ENCODE results near the gene SNX8. TPM values are rescaled to one million over a fixed set of nuclear protein-coding genes. Genes with fewer than 3 reads are reported as not detected.

The SNX8 gene
- total and polyA plus RNA-seq, 2 of the 13 experiments (the other 11 are each of a cell fraction or from before 2014, with no cell fraction given) = 20.6 to 45.2 TPM

DNA sequence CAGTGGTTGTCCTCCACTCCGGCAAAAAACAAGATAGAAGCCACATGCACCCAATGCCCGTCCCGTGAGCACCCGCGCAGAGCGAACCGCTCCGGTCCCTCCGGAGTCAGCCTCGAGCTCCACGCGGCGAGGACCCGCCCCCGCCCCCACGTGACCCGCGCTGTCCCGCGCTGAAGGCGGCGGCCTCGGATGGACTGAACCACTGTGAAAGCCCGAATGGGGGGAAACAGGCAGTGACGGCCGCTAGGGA is 39.6 kb upstream of the SNX8 start (continued):
- TF ChIP-seq ZBTB3 (CRISPR knock-in tag; IDR thresholded peaks at IDR 0.05; ENCODE audit: borderline replicate concordance, low read depth) = no peak
- TF ChIP-seq, protein P1, sequence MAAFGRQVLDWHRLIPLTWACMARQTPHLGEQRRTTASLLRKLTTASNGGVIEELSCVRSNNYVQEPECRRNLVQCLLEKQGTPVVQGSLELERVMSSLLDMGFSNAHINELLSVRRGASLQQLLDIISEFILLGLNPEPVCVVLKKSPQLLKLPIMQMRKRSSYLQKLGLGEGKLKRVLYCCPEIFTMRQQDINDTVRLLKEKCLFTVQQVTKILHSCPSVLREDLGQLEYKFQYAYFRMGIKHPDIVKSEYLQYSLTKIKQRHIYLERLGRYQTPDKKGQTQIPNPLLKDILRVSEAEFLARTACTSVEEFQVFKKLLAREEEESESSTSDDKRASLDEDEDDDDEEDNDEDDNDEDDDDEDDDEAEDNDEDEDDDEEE (CRISPR knock-in tag; IDR thresholded peaks at IDR 0.05) = no peak
- no peak for TF ChIP-seq TCF7L2 (IDR thresholded peaks at IDR 0.05; ENCODE audit: low read depth, low read length)
- peak; percentile 87 for TF ChIP-seq EED (CRISPR knock-in tag; IDR thresholded peaks at IDR 0.05)
- TF ChIP-seq, protein P2, sequence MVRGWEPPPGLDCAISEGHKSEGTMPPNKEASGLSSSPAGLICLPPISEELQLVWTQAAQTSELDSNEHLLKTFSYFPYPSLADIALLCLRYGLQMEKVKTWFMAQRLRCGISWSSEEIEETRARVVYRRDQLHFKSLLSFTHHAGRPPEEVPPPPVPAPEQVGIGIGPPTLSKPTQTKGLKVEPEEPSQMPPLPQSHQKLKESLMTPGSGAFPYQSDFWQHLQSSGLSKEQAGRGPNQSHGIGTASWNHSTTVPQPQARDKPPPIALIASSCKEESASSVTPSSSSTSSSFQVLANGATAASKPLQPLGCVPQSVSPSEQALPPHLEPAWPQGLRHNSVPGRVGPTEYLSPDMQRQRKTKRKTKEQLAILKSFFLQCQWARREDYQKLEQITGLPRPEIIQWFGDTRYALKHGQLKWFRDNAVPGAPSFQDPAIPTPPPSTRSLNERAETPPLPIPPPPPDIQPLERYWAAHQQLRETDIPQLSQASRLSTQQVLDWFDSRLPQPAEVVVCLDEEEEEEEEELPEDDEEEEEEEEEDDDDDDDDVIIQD (CRISPR knock-in tag; IDR thresholded peaks at IDR 0.05; ENCODE audit: low read depth) = no peak
- no peak for TF ChIP-seq NFRKB (IDR thresholded peaks at IDR 0.05)
- no peak for TF ChIP-seq SMARCE1 (IDR thresholded peaks at IDR 0.05; ENCODE audit: borderline replicate concordance)
- no peak for TF ChIP-seq SNRNP70 (IDR thresholded peaks at IDR 0.05; ENCODE audit: low read depth, low read length)
- TF ChIP-seq, protein P3, sequence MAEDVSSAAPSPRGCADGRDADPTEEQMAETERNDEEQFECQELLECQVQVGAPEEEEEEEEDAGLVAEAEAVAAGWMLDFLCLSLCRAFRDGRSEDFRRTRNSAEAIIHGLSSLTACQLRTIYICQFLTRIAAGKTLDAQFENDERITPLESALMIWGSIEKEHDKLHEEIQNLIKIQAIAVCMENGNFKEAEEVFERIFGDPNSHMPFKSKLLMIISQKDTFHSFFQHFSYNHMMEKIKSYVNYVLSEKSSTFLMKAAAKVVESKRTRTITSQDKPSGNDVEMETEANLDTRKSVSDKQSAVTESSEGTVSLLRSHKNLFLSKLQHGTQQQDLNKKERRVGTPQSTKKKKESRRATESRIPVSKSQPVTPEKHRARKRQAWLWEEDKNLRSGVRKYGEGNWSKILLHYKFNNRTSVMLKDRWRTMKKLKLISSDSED (CRISPR knock-in tag; IDR thresholded peaks at IDR 0.05) = peak; percentile 85; the same call in 1 of the 2 replicates
- TF ChIP-seq ZNF615 (CRISPR knock-in tag; IDR thresholded peaks at IDR 0.05; ENCODE audit: borderline replicate concordance) = no peak
- TF ChIP-seq ZFP36L2 (CRISPR knock-in tag; IDR thresholded peaks at IDR 0.05) = peak; percentile 88; the same call in 1 of the 2 replicates
- no peak for TF ChIP-seq SP1 (IDR thresholded peaks at IDR 0.05)
- peak; percentile 92 for TF ChIP-seq SP1 (CRISPR knock-in tag; IDR thresholded peaks at IDR 0.05)
- no peak for TF ChIP-seq KDM5A (IDR thresholded peaks at IDR 0.05; ENCODE audit: borderline replicate concordance, low read length)
- TF ChIP-seq RBAK (CRISPR knock-in tag; IDR thresholded peaks at IDR 0.05) = no peak
- TF ChIP-seq HDAC1 (CRISPR knock-in tag; IDR thresholded peaks at IDR 0.05) = peak; percentile 80
- TF ChIP-seq ZNF326 (CRISPR knock-in tag; IDR thresholded peaks at IDR 0.05; ENCODE audit: borderline replicate concordance) = no peak
- TF ChIP-seq, protein P4, sequence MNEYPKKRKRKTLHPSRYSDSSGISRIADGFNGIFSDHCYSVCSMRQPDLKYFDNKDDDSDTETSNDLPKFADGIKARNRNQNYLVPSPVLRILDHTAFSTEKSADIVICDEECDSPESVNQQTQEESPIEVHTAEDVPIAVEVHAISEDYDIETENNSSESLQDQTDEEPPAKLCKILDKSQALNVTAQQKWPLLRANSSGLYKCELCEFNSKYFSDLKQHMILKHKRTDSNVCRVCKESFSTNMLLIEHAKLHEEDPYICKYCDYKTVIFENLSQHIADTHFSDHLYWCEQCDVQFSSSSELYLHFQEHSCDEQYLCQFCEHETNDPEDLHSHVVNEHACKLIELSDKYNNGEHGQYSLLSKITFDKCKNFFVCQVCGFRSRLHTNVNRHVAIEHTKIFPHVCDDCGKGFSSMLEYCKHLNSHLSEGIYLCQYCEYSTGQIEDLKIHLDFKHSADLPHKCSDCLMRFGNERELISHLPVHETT (CRISPR knock-in tag; conservative IDR thresholded peaks at IDR 0.05) = peak; percentile 79; the same call in 1 of the 2 replicates
- TF ChIP-seq, protein P5, sequence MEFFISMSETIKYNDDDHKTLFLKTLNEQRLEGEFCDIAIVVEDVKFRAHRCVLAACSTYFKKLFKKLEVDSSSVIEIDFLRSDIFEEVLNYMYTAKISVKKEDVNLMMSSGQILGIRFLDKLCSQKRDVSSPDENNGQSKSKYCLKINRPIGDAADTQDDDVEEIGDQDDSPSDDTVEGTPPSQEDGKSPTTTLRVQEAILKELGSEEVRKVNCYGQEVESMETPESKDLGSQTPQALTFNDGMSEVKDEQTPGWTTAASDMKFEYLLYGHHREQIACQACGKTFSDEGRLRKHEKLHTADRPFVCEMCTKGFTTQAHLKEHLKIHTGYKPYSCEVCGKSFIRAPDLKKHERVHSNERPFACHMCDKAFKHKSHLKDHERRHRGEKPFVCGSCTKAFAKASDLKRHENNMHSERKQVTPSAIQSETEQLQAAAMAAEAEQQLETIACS (CRISPR knock-in tag; IDR thresholded peaks at IDR 0.05) = 0 out of 2 replicates have a peak, but pooled peaks have one; percentile 53
- TF ChIP-seq, protein P6, sequence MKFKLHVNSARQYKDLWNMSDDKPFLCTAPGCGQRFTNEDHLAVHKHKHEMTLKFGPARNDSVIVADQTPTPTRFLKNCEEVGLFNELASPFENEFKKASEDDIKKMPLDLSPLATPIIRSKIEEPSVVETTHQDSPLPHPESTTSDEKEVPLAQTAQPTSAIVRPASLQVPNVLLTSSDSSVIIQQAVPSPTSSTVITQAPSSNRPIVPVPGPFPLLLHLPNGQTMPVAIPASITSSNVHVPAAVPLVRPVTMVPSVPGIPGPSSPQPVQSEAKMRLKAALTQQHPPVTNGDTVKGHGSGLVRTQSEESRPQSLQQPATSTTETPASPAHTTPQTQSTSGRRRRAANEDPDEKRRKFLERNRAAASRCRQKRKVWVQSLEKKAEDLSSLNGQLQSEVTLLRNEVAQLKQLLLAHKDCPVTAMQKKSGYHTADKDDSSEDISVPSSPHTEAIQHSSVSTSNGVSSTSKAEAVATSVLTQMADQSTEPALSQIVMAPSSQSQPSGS (CRISPR knock-in tag; IDR thresholded peaks at IDR 0.05) = peak; percentile 53; the same call in 1 of the 2 replicates
- TF ChIP-seq ZFP1 (CRISPR knock-in tag; IDR thresholded peaks at IDR 0.05) = no peak
- TF ChIP-seq, protein P7, sequence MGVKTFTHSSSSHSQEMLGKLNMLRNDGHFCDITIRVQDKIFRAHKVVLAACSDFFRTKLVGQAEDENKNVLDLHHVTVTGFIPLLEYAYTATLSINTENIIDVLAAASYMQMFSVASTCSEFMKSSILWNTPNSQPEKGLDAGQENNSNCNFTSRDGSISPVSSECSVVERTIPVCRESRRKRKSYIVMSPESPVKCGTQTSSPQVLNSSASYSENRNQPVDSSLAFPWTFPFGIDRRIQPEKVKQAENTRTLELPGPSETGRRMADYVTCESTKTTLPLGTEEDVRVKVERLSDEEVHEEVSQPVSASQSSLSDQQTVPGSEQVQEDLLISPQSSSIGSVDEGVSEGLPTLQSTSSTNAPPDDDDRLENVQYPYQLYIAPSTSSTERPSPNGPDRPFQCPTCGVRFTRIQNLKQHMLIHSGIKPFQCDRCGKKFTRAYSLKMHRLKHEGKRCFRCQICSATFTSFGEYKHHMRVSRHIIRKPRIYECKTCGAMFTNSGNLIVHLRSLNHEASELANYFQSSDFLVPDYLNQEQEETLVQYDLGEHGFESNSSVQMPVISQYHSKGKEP (CRISPR knock-in tag; IDR thresholded peaks at IDR 0.05) = peak; percentile 84; the same call in 1 of the 2 replicates
- TF ChIP-seq CBX5 (CRISPR knock-in tag; IDR thresholded peaks at IDR 0.05; ENCODE audit: borderline replicate concordance) = peak; percentile 81; the same call in 1 of the 2 replicates
- TF ChIP-seq ZNF251 (CRISPR knock-in tag; IDR thresholded peaks at IDR 0.05) = no peak

All from HepG2 (cell line).